GM23248 (cell line): ENCODE data around the gene UBE2C. TPM values are rescaled to one million over a fixed set of nuclear protein-coding genes. Genes with fewer than 3 reads are reported as not detected.

Experiments
- DNase-seq: peaks from one replicate; pipeline ENCODE4 v3.0.0-alpha.2; 2015
- H2AFZ ChIP-seq: fragments of 200-600 bp; sonication (generic); 2 replicates; pipeline ENCODE4 v1.6.1; 2016; ENCODE audit warnings: antibody characterized with exemption
- H3F3A ChIP-seq: fragments of 200-600 bp; sonication (generic); 2 replicates; pipeline ENCODE4 v1.6.1; 2016; ENCODE audit warnings: mild to moderate bottlenecking, antibody characterized with exemption, mixed run types; ENCODE audit not compliant: insufficient read depth
- H3K27ac ChIP-seq: fragments of 200-600 bp; sonication (generic); 2 replicates; pipeline ENCODE4 v1.5.1; 2016; ENCODE audit warnings: mild to moderate bottlenecking
- H3K27me3 ChIP-seq: fragments of 200-600 bp; sonication (generic); replicated peaks from 2 replicates; pipeline ENCODE4 v1.6.1; 2016; ENCODE audit warnings: mild to moderate bottlenecking; ENCODE audit not compliant: insufficient read depth
- H3K36me3 ChIP-seq: fragments of 200-600 bp; sonication (generic); 2 replicates; pipeline ENCODE4 v1.6.1; 2016; ENCODE audit warnings: low read depth, mild to moderate bottlenecking
- H3K4me1 ChIP-seq: fragments of 200-600 bp; sonication (generic); 2 replicates; pipeline ENCODE4 v1.6.1; 2016; ENCODE audit warnings: mild to moderate bottlenecking; ENCODE audit not compliant: insufficient read depth
- H3K4me2 ChIP-seq: fragments of 200-600 bp; sonication (generic); one replicate; pipeline ENCODE4 v1.6.1; 2016; ENCODE audit warnings: mild to moderate bottlenecking; ENCODE audit not compliant: unreplicated experiment
- H3K4me3 ChIP-seq: fragments of 200-600 bp; sonication (generic); 2 replicates; pipeline ENCODE4 v1.5.1; 2016; ENCODE audit warnings: mild to moderate bottlenecking
- H3K79me2 ChIP-seq: fragments of 200-600 bp; sonication (generic); 2 replicates; pipeline ENCODE4 v1.6.1; 2016; ENCODE audit warnings: mild to moderate bottlenecking; ENCODE audit not compliant: insufficient read depth
- H3K9ac ChIP-seq: fragments of 200-600 bp; sonication (generic); 2 replicates; pipeline ENCODE4 v1.6.1; 2016; ENCODE audit warnings: mild to moderate bottlenecking
- H3K9me2 ChIP-seq: fragments of 200-600 bp; sonication (generic); 2 replicates; pipeline ENCODE4 v1.6.1; 2016; ENCODE audit warnings: mixed run types, mild to moderate bottlenecking, moderate library complexity; ENCODE audit not compliant: insufficient read depth
- H3K9me3 ChIP-seq: fragments of 200-600 bp; sonication (generic); one replicate; pipeline ENCODE4 v1.6.1; 2017; ENCODE audit warnings: low read depth
- H4K20me1 ChIP-seq: fragments of 200-600 bp; sonication (generic); 2 replicates; pipeline ENCODE4 v1.6.0; 2016; ENCODE audit not compliant: insufficient read depth
- EZH2 ChIP-seq: fragments of 200-600 bp; sonication (generic); IDR thresholded peaks from 2 replicates; pipeline ENCODE4 v1.6.1; 2018; ENCODE audit warnings: antibody characterized with exemption, mild to moderate bottlenecking; ENCODE audit not compliant: insufficient read depth, poor library complexity, severe bottlenecking
- EZH2phosphoT487 ChIP-seq: fragments of 200-600 bp; sonication (generic); IDR thresholded peaks from 2 replicates; pipeline ENCODE4 v1.6.1; 2018; ENCODE audit warnings: antibody characterized with exemption, moderate library complexity, mild to moderate bottlenecking, low read depth; ENCODE audit not compliant: insufficient read depth
- WGBS, 2 experiments: methylation state at CpG; one replicate each; pipeline ENCODE4 v1.1.6; 2015 to 2017; ENCODE audit warnings: low lambda C conversion rate in 2 of 2, low coverage in 1 of 2; ENCODE audit errors: missing lambda C conversion rate in 2 of 2; 5-methylcytosine and 5-hydroxymethylcytosine counted together
- in situ Hi-C: fragments of 300-500 bp; cut with MboI; formaldehyde crosslinking; loops from 2 replicates; pipeline ENCODE4 v1.15.0; 2020
- polyA plus RNA-seq: library from polyadenylated mRNA; unstranded; fragments of >200 nt; fragmentation: Nextera tagmentation; extraction: Ambion mirVana; gene quantifications from 2 replicates; pipeline ENCODE4 v1.2.1, GENCODE V29; 2016
- small RNA-seq: library from RNA; depleted of rRNA; stranded (forward); fragments of <200 nt; gene quantifications from one replicate; pipeline ENCODE3, GENCODE V24; 2014; ENCODE audit warnings: low read depth, low replicate concordance
- total RNA-seq: library from RNA; depleted of rRNA; stranded (reverse); fragments of >200 nt; shearing (Covaris generic); gene quantifications from 2 replicates; pipeline ENCODE4 v1.2.3, GENCODE V29; 2014; rRNA removed

The UBE2C gene
- total and polyA plus RNA-seq, 2 experiments from 2014 or later: 33.8 to 69.2 TPM

- Histone ChIP-seq H2AFZ (no peak overlapping the region), H3K36me3 (no peaks in the 10 kb centered on the region), H3K4me2 (no peak overlapping the region), H4K20me1 (no peaks in the 10 kb centered on the region), H3K9me2 (no peaks in the 10 kb centered on the region), H3K9me3 (no peaks in the 10 kb centered on the region), H3K27me3 (no peaks in the 10 kb centered on the region), H3K9ac (no peak overlapping the region), H3F3A (no peaks in the 10 kb centered on the region), H3K4me3 (no peak overlapping the region), H3K4me1 (peaks cover 11% of the 10 kb centered on the region; the same call in 1 of the 2 replicates), H3K79me2 (peaks cover 16% of the 10 kb centered on the region), H3K27ac (no peak overlapping the region)
- in situ Hi-C loops: no loop called here
- TF ChIP-seq EZH2 (no peak), EZH2phosphoT487 (no peak)
- no peak for DNase-seq
- 94 to 95% methylated on average over 6 to 7 of the region's 7 CpGs for WGBS, 2 experiments
Measured at GRCh38 chr20:45861221-45862075, 49.0 kb downstream of the UBE2C start.

GRCh38 chr20:45863543-45864470 lies 51.4 kb downstream of the UBE2C start:
- TF ChIP-seq EZH2: no peak
- TF ChIP-seq EZH2phosphoT487: no peak
- WGBS, 2 experiments: 67 to 70% methylated on average over 7 of the region's 7 CpGs
- peaks cover 19% of the 10 kb centered on the region for H3K4me1 ChIP-seq
- no peak for DNase-seq
- no peaks in the 10 kb centered on the region for H3K36me3 ChIP-seq
- H3F3A ChIP-seq: peaks cover 14% of the 10 kb centered on the region; the same call in 1 of the 2 replicates
- H4K20me1 ChIP-seq: no peaks in the 10 kb centered on the region
- in situ Hi-C loops: no loop called here
- no peaks in the 10 kb centered on the region for H3K27me3 ChIP-seq
- H3K27ac ChIP-seq: no peak overlapping the region
- H3K4me2 ChIP-seq: no peak overlapping the region
- no peak overlapping the region for H3K9ac ChIP-seq
- 0 out of 2 replicates have a peak, but pooled peaks cover 2% of the 10 kb centered on the region for H3K79me2 ChIP-seq
- H3K4me3 ChIP-seq: no peak overlapping the region
- no peak overlapping the region for H2AFZ ChIP-seq
- no peaks in the 10 kb centered on the region for H3K9me2 ChIP-seq
- H3K9me3 ChIP-seq: no peaks in the 10 kb centered on the region

- H3K79me2 ChIP-seq: 0 out of 2 replicates have a peak, but pooled peaks cover 3% of the 10 kb centered on the region
- no peak overlapping the region for H3K27ac ChIP-seq
- no peak overlapping the region for H3K4me2 ChIP-seq
- no peaks in the 10 kb centered on the region for H3K9me3 ChIP-seq
- H2AFZ ChIP-seq: no peak overlapping the region
- peaks cover 14% of the 10 kb centered on the region; the same call in 1 of the 2 replicates for H3F3A ChIP-seq
- in situ Hi-C loops: no loop called here
- WGBS, 2 experiments: 95 to 96% methylated on average over 5 of the region's 5 CpGs
- TF ChIP-seq EZH2phosphoT487: no peak
- no peak for TF ChIP-seq EZH2
- DNase-seq: no peak
- no peaks in the 10 kb centered on the region for H4K20me1 ChIP-seq
- no peaks in the 10 kb centered on the region for H3K9me2 ChIP-seq
- H3K9ac ChIP-seq: no peak overlapping the region
- H3K36me3 ChIP-seq: no peaks in the 10 kb centered on the region
- no peak overlapping the region for H3K4me3 ChIP-seq
- H3K27me3 ChIP-seq: no peaks in the 10 kb centered on the region
- H3K4me1 ChIP-seq: peaks cover 15% of the 10 kb centered on the region
Measured at GRCh38 chr20:45866454-45866853, 54.0 kb downstream of the UBE2C start.

Small RNA genes lying within 50 kb of the gene (small RNA-seq; reads per million reads assigned to genes)
- gene RNU6ATAC38P: not detected

Other genes starting within 250 kb of the UBE2C start
- not detected in 2 replicates for gene WFDC8, start 233.4 kb upstream of the UBE2C start, total RNA-seq
- not detected in 2 replicates for gene WFDC8, start 233.4 kb upstream of the UBE2C start, polyA plus RNA-seq
- not detected in 2 replicates for gene WFDC10A, start 182.9 kb upstream of the UBE2C start, total RNA-seq
- gene WFDC10A, start 182.9 kb upstream of the UBE2C start, polyA plus RNA-seq: not detected in 2 replicates
- not detected in 2 replicates for gene WFDC9, start 181.4 kb upstream of the UBE2C start, total RNA-seq
- not detected in 2 replicates for gene WFDC9, start 181.4 kb upstream of the UBE2C start, polyA plus RNA-seq
- not detected in 2 replicates for gene WFDC11, start 142.4 kb upstream of the UBE2C start, total RNA-seq
- gene WFDC11, start 142.4 kb upstream of the UBE2C start, polyA plus RNA-seq: not detected in 2 replicates
- not detected in 2 replicates for gene WFDC13, start 110.6 kb upstream of the UBE2C start, total RNA-seq
- not detected in 2 replicates for gene WFDC13, start 110.6 kb upstream of the UBE2C start, polyA plus RNA-seq
- not detected in 2 replicates for gene WFDC10B, start 107.6 kb upstream of the UBE2C start, total RNA-seq
- not detected in 2 replicates for gene WFDC10B, start 107.6 kb upstream of the UBE2C start, polyA plus RNA-seq
- not detected in 2 replicates for gene SPINT4, start 90.3 kb upstream of the UBE2C start, total RNA-seq
- not detected in 2 replicates for gene SPINT4, start 90.3 kb upstream of the UBE2C start, polyA plus RNA-seq
- 0.76 TPM in 1 of 2 replicates, not detected in the other for gene WFDC3, start 20.8 kb upstream of the UBE2C start, total RNA-seq
- 2.4 and 3.6 TPM in 2 replicates for gene WFDC3, start 20.8 kb upstream of the UBE2C start, polyA plus RNA-seq
- gene DNTTIP1, start 20.7 kb upstream of the UBE2C start, total RNA-seq: 12.4 and 22.9 TPM in 2 replicates
- gene DNTTIP1, start 20.7 kb upstream of the UBE2C start, polyA plus RNA-seq: 57.2 and 57.6 TPM in 2 replicates
- not detected in 2 replicates for gene TNNC2, start 14.7 kb downstream of the UBE2C start, total RNA-seq
- 0.83 and 1.1 TPM in 2 replicates for gene TNNC2, start 14.7 kb downstream of the UBE2C start, polyA plus RNA-seq
- gene SNX21, start 21.2 kb downstream of the UBE2C start, total RNA-seq: 88.4 and 100 TPM in 2 replicates
- 50.9 and 54.7 TPM in 2 replicates for gene SNX21, start 21.2 kb downstream of the UBE2C start, polyA plus RNA-seq
- 37.2 and 55.2 TPM in 2 replicates for gene ACOT8, start 44.7 kb downstream of the UBE2C start, total RNA-seq
- 30.0 and 32.9 TPM in 2 replicates for gene ACOT8, start 44.7 kb downstream of the UBE2C start, polyA plus RNA-seq
- 4.3 and 5.3 TPM in 2 replicates for gene ZSWIM3, start 45.0 kb downstream of the UBE2C start, total RNA-seq
- gene ZSWIM3, start 45.0 kb downstream of the UBE2C start, polyA plus RNA-seq: 1.9 and 2.0 TPM in 2 replicates
- 7.7 and 8.9 TPM in 2 replicates for gene ZSWIM1, start 68.6 kb downstream of the UBE2C start, total RNA-seq
- 6.6 and 8.5 TPM in 2 replicates for gene ZSWIM1, start 68.6 kb downstream of the UBE2C start, polyA plus RNA-seq
- gene SPATA25, start 75.0 kb downstream of the UBE2C start, total RNA-seq: not detected in 2 replicates
- 0.27 TPM in 1 of 2 replicates, not detected in the other for gene SPATA25, start 75.0 kb downstream of the UBE2C start, polyA plus RNA-seq
- gene NEURL2, start 78.6 kb downstream of the UBE2C start, total RNA-seq: 4.3 and 8.3 TPM in 2 replicates
- 1.4 and 2.1 TPM in 2 replicates for gene NEURL2, start 78.6 kb downstream of the UBE2C start, polyA plus RNA-seq
- 154 and 176 TPM in 2 replicates for gene CTSA, start 78.7 kb downstream of the UBE2C start, total RNA-seq
- 303 and 321 TPM in 2 replicates for gene CTSA, start 78.7 kb downstream of the UBE2C start, polyA plus RNA-seq
- 14.5 and 22.6 TPM in 2 replicates for gene PLTP, start 99.5 kb downstream of the UBE2C start, total RNA-seq
- gene PLTP, start 99.5 kb downstream of the UBE2C start, polyA plus RNA-seq: 24.4 and 25.7 TPM in 2 replicates
- gene PCIF1, start 122.0 kb downstream of the UBE2C start, total RNA-seq: 4.2 and 5.3 TPM in 2 replicates
- gene PCIF1, start 122.0 kb downstream of the UBE2C start, polyA plus RNA-seq: 23.8 and 24.3 TPM in 2 replicates
- gene ZNF335, start 159.6 kb downstream of the UBE2C start, total RNA-seq: 10.8 and 12.6 TPM in 2 replicates
- gene ZNF335, start 159.6 kb downstream of the UBE2C start, polyA plus RNA-seq: 6.0 and 6.9 TPM in 2 replicates
- not detected in 2 replicates for gene MMP9, start 196.3 kb downstream of the UBE2C start, total RNA-seq
- 0.10 and 0.13 TPM in 2 replicates for gene MMP9, start 196.3 kb downstream of the UBE2C start, polyA plus RNA-seq
- gene SLC12A5, start 216.6 kb downstream of the UBE2C start, total RNA-seq: not detected in 2 replicates
- gene SLC12A5, start 216.6 kb downstream of the UBE2C start, polyA plus RNA-seq: 0.55 and 0.58 TPM in 2 replicates